IPS DF 19.7 (cell line): ENCODE results near the gene WAPL.

ENCODE experiments used
- DNase-seq: peaks from one replicate; pipeline ENCODE4 v3.0.0-alpha.2; 2013; ENCODE audit warnings: low read depth, low spot score

The WAPL gene

DNA sequence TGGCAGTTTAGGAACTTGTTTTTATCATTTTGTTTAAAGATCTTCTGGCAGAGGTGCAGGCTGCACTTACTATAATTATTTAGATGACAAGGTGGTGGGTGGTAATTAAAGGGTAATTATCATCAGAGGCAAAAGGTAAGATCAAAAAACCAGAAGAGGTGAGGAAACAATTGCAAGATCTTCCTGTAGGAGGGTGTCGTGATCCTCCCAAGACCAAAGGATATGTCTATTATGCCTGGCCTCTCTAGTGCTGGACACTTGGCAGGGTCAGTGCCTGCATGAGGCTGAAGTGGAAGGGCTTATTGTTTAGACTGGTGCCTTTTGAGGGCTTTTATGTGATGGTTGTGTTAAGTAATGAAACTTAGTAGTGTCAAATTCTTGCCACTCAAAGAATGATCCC, 1.8 kb upstream of the WAPL start:
- no peak for DNase-seq

DNA sequence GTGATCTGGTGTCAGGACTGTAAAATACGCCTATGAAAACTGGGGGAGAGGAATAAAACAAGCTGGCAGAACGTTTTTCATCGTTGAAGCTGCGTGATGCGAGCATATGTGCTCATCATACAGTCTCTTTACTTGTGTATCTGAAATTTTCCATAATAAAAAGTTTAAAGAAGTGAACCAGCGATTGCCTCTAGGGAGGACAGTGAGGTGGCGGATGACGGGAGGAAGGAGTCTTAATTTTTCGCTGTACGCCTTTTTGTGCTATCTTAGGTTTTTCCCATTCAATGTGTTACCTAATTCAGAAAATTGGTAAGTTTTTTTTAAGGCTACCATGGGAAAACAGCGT, 891 bp upstream of the WAPL start:
- DNase-seq, result no peak

DNA sequence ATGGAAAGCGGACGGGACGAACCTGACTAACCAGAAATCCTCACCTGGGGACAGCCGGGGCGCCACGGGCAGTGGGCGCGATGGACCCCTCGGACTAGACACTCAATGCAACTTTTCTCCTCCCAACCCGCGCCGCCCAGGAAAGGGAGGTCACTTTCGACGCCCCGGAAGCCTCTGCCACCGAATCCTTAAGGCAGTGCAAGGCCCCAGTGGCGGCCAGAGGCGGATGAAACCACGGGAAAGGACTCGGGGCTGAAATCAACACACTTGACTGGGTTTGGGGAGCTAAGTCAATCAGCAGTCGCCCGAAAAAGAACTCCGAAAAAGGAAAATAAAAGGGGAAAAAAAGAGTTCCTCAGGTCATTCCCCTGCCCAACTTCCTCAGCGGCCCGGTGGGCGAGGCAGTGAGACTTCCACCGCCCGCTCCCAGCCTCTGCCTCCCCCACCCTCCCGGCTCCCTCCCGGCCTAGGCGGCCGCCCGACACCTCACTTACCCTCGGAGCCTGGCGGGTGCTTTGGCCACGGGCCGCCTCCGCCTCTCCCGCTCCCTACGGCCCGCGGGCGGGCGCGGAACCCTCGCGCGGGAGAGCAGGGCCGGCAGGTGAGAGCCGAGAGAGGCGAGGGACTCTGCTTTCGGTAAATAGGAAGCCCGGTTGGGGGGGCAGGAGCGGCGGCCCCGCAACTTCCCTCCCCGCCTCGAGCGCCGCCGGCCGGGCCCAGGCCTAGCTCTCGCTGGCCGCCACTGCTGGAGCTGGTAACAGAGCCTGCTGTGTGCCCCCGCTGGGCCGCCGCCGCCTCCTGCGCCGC, 518 bp downstream of the WAPL start:
- no peak for DNase-seq

DNA sequence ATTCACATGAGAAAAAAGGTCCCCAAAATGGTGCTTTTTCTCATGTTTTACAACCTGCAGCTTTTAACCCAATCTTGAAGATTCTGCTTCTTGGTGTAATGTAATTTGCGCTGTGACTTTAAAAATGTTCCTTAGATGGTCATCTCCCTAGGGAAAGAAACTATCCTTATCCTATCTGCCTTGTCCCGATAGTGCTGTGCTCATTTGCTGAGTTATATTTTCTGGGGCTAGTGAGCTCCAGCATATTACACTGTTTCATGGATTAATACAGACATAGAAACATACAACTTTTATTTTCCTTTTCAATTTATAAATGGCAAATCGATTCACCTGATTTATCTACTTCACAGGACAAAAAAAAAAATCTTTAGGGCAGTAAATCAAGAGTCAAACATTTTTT, 2.8 kb downstream of the WAPL start:
- DNase-seq, result no peak

DNA sequence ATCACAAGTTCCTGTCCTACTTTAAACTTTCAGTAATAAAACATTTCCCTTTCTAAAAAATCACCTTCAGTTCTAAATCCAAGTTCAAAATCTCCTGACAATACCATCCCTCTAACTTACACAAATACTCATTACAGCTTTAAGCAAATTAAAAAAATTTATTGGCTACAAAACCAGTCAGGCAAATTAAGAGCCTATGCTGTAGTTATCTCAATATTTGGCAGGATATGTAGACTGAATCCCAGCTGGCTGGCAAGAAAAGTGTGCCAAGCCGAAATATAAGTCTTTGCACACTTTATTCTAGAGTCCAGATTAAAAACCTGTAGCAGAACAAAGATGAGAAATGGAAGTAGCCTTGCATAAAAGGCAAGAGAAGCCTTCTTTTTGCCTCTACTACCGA, 9.5 kb downstream of the WAPL start:
- no peak for DNase-seq

DNA sequence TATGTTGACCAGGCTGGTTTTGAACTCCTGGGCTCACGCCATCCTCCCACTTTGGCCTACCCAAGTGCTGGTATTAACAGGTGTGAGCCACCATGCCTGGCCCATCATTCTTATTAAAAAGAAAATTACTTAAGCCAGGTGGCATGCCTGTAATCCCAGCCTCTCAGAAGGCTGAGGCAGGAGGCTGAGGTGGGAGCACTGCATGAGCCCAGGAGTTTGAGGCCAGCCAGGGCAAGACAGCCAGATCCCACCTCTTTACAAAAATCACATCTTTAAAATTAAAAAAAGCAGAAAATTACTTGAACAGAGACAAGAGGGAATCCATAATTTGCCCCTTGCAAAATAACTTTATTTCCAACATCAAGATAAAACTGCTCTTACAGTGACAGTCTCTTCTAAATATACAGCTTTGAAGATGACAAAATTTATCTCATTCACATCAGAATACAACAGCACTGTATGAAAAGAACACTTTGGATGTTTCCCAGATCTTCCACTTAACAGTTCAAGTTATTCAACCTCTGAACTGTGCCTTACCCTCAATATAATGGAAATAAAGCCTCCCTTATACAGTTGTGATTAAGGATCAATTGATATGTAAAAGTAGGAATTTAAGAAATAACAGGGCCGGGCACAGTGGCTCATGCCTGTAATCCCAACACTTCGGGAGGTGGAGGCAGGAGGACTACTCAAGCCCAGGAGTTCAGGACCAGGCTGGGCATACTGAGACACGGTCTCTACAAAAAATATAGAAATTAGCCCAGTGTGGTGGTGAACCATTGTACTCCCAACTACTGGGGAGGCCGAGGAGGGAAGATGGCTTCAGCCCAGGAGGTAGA, 10.3 kb downstream of the WAPL start:
- DNase-seq, result no peak

DNA sequence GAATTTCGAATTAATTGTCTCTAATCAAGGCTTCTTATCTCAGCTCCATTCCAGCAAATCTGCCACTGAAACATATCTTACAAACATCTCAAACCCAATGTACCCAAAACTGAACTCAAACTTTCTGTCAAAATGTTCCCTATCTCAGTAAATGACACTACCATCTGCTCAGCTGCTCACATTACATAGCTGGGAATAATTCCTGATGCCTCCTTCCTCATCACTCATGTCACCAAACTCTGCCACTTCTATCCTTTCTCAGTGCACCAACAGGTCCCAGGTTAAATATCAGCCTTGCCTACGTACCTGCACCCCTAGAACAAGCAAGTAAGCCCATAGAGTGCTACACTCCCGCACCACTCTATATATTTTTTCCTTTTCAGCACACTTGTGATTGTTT, 12.4 kb downstream of the WAPL start:
- DNase-seq, result no peak

DNA sequence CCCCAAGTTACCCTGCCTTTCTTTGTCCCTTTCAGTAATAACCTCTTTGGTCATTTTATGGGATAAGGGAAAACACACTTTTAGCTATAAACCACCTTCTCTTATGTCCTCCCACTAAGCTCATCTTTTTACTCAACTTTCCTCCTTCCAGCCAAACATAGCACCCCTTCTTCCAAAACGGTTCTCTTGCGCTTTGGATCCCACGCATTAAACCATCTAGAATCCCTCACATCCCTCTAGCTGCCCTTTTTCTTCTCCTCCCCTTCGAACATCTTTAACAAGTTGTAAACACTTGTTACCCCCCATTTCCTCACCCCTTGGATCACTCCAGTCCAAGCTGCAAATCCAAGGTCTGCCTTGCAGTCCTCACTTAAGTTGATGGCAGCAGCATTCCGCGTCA, 13.4 kb downstream of the WAPL start:
- no peak for DNase-seq

DNA sequence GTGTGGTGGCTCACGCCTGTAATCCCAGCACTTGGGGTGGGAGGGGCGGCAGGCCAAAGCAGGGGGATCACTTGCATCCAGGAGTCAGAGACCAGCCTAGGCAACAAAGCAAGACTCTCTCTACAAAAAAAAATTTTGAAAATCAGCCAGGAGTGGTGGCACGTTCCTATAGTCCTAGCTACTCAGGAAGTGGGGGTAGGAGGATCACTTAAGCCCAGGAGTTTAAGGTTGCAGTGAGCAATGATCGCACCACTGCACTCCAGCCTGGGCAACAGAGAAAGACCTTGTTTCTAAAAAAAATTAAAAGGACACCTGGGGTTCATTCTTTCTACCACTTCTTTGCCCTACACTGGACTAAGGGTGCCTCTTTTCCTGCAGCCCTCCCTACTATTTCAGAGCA, 15.1 kb downstream of the WAPL start:
- no peak for DNase-seq

DNA sequence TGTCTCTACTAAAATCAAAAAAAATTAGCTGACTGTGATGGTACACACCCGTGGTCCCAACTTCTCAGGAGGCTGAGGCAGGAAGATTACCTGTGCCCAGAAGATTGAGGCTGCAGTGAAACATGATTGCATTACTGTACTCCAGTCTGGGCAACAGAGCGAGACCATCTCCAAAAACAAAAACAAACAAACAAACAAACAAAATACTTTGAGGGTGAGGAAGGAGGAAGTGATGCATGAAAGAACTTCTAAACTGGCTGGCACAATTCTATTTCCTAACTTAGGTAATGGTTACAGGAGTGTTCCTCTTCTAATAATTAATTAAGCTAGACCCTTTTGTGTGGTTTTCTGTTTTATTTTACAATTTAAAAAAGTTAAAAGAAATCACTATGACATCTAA, 15.5 kb downstream of the WAPL start:
- no peak for DNase-seq

DNA sequence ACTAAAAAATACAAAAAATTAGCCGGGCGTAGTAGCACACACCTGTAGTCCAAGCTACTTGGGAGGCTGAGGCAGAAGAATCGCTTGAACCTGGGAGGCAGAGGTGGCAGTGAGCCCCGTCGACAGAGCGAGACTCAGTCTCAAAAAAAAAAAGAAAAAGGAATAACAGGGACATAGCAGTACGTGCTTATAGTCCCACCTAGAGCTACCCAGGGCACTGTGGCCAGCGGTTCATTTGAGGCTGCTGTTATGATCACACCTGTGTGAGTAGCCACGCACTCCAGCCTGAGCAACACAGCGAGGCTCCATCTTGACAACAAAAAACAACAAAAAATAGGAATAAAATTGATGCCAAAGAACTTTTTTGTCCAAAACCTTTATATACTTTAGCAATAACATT, 17.1 kb downstream of the WAPL start:
- no peak for DNase-seq

DNA sequence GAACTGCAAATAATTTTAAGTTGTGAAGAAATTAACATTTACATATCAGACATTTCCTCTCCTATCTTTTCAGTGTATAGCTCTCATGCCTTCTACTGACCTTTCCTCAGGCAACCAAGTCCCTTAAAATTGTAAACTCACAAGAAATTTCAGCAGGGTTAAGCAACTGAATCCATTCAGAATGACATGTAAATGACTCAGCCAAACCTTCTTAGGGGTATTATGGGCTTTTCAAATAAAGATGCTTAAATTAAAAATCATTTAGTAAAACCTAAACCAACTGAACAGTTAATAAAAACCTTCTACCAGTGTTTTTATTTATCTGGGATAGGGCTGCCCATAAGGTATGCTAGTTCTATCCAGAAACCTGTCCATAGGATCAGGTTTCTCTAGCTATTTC, 20.7 kb downstream of the WAPL start:
- DNase-seq, result no peak

DNA sequence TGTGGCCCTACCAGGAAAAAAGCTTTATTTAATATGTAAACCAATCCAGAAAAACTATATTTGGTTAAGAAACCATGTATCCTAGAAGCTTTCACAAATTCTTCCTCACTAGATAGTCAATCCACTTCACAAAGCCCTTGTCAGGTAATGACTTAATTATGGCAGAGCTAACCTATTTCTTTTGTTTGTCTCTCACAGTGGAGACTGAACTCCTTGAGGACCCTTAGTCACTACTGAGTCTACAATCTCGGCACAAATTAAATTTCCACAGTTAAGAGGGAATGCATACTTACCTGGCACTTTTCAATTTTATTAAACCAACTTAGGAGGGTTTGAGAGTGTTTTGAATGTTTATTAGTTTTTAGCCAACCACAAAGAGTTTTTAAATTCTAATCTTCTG, 23.0 kb downstream of the WAPL start:
- DNase-seq, result no peak

DNA sequence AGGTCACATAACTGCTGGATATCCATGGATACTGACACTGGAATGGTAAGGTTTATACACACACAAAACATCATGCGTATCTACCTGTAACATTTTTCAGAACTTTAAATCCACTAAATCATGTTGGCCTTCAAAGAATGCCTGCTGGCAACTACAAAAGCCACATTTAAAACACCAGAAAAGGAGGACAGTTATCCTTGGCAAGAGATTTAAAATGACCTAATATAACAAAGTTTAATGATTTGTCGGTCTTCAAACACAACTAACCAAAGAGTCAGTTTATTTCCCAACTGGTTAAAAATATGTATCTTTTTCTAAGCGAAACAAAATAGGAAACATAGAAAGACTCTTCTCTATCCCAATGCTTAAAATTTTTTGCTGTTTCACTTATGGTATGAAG, 24.0 kb downstream of the WAPL start:
- no peak for DNase-seq

DNA sequence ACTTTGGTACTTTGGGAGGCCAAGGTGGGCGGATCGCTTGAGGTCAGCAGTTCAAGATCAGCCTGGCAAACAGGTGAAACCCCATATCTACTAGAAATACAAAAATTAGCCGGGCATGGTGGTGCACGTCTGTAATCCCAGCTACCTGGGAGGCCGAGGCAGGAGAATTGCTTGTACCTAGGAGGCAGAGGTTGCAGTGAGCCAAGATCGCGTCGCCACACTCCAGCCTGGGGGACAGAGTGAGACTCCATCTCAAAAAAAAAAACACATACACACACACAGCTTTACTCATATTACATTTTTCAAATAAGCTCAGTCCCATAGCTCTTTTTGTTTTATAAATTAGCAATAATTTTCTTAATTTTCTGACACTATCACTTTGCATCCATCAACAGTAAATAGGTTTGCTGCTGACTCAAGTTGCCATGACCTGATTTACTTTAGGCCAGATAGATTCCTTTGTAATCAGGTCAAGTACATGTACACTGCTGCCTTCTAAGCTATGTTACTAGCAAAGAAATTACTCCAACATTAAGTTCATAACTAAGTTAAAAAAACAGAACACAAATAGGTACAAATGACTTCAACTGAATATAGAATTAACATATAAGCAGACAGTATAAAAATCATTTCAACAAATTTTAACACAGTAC, 31.5 kb downstream of the WAPL start:
- no peak for DNase-seq

DNA sequence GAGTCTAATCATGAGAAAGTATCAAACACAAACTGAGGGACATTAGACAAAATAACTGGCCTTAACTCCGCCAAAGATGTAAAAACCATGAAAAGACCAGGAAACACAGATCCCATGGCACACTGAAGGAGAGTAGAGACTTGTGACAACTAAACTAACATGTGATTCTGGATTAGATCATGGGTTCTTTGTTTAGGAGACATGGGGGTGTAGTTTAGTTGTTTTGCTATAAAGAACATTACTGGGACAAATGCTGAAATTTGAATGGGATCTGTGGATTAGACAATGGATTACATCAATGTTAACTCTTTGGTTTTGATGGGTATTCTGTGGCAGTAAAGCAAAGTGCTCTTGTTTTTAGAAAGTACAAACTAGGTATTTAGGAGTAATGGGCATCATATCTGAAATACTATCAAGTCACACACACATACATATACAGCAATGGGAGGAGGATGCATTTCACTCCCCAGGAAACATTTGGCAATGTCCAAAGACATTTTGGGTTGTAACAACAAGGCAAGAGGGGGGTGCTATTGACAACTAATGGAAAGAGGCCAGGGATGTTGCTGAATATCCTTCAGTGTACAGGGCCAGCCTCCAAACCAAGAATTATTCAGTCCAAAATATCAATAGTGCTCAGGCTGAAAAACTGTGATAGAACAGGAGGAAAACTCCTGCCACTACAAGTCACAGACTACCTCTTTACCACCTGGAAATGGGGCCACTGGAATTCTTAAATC, 32.4 kb downstream of the WAPL start:
- DNase-seq, result no peak

DNA sequence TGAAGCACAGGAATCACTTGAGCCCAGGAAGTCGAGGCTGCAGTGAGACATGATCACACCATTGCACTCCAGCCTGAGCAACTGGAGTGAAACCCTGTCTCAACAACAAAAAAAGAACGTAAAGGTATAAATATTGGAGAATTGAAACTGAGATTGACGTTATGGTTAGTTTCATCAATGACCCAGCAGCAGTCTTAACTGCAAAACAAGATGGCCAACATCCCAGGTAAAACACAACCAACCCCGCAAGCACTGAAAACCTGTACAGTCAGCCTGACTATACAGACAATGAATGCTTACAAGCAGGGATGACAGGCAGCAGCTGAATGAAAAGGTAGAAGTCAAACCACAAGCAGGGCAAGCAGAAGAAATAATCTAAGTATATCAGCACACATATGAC, 34.7 kb downstream of the WAPL start:
- no peak for DNase-seq

DNA sequence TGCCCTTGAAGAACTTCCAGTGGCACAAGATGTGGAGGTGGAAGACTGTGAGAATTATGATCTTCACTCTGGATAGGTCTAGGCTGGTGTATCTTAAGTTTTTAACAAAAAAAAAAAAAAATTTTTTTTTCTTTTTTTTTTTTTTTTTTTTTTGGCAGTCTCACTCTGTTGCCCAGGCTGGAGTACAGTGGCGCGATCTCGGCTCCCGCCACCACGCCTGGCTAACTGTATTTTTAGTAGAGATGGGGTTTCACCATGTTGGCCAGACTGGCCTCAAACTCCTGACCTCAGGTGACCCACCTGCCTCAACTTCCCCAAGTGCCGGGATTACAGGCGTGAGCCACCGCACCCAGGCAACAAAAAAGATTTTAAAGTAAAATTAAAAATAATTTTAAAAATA, 37.9 kb downstream of the WAPL start:
- DNase-seq, result no peak

DNA sequence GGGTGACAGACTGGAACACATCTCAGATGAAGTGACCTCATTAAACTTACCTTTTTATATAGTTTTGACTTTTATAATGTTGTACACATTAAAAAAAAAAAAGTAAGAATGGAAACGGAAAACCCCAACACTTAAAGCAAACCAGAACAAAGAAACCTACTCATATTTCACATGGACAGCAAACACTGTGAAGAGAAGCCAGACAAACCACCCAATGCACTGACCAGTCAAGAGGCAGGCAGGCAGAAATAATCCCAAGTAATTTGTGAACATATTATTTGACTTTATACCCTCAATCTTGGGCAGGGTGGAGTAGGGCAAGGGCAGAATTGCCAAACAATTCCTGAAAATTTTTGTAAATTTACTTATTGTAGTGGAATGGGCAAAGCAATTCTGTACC, 39.8 kb downstream of the WAPL start:
- no peak for DNase-seq

DNA sequence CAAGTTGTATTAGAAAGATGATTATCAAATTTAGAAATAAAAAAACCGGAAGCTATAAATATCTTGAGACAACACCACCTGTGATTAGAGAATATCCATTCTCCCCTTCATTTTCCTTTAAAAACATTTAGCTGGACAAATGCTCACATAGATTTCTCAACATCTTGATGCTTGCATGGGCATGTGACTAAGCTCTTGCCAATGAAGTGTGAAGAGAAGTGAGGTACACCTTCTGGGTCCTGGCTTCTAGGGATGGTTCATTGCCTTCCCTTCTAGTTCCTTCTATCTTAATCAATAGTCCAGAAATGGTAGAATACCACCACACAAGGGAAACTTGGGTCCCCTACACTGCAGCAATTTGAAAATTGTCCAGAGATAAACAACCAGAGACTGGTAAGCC, 41.0 kb downstream of the WAPL start:
- no peak for DNase-seq

DNA sequence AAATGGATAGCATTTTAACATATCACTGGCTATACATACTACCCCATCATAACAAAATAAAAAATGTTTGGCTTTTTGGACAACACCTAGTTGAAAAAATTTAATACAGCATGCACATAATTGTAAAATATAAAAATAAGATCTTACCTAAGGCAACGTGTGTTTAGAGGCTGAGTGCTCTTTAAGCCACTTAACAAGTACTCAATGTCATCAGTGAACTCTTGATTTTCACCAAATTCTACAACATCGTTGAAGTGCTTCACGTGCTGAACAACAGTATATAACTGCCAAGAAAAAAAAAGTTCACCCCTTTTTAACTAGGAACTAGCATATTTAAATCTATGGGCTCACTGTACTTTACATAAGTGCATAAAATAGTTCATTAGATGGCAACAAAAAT, 49.5 kb downstream of the WAPL start:
- no peak for DNase-seq
